B cell (primary cell): ENCODE data around the gene ATP6V0E1.

Source experiments
- EZH2 ChIP-seq: IDR thresholded peaks from 2 replicates; pipeline ENCODE4 v1.6.1; 2012; ENCODE audit warnings: borderline replicate concordance, low read depth, mild to moderate bottlenecking, moderate library complexity, low read length; ENCODE audit not compliant: insufficient read depth, poor library complexity, severe bottlenecking
- TF ChIP-seq, protein P1 (sequence below): fragments of 200-600 bp; IDR thresholded peaks from one replicate; pipeline ENCODE4 v1.8.0; 2022; ENCODE audit warnings: antibody characterized with exemption, mild to moderate bottlenecking

- TF ChIP-seq, protein P1, sequence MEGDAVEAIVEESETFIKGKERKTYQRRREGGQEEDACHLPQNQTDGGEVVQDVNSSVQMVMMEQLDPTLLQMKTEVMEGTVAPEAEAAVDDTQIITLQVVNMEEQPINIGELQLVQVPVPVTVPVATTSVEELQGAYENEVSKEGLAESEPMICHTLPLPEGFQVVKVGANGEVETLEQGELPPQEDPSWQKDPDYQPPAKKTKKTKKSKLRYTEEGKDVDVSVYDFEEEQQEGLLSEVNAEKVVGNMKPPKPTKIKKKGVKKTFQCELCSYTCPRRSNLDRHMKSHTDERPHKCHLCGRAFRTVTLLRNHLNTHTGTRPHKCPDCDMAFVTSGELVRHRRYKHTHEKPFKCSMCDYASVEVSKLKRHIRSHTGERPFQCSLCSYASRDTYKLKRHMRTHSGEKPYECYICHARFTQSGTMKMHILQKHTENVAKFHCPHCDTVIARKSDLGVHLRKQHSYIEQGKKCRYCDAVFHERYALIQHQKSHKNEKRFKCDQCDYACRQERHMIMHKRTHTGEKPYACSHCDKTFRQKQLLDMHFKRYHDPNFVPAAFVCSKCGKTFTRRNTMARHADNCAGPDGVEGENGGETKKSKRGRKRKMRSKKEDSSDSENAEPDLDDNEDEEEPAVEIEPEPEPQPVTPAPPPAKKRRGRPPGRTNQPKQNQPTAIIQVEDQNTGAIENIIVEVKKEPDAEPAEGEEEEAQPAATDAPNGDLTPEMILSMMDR: no peak
- TF ChIP-seq EZH2: no peak
Measured at GRCh38 chr5:172936401-172936800, 47.2 kb upstream of the ATP6V0E1 start.
